Daoy (cell line): ENCODE data around the gene ADK. TPM values are rescaled to one million over a fixed set of nuclear protein-coding genes. Genes with fewer than 3 reads are reported as not detected.
"Not testable (repeated sequence)": the region's sequence is repeated elsewhere in the genome, so short reads cannot be mapped to it uniquely, and the experiment has no call there.

ENCODE experiments used
- DNase-seq: peaks from one replicate; pipeline ENCODE4 v3.0.0-alpha.2; 2015; ENCODE audit warnings: low read depth
- total RNA-seq: library from RNA; depleted of rRNA; stranded (reverse); fragments of >200 nt; shearing (Covaris generic); gene quantifications from 2 replicates; pipeline ENCODE4 v1.2.3, GENCODE V29; 2014; rRNA removed

Gene ADK
- total RNA-seq: 30.5 and 30.7 TPM in 2 replicates

GRCh38 chr10:74150990-74151878 is at the start of gene ADK:
Gene ADK (plus strand): TSS chr10:74151221. CDS start chr10:74151279, 58 bp downstream.
- peak; percentile 98 for DNase-seq

DNA sequence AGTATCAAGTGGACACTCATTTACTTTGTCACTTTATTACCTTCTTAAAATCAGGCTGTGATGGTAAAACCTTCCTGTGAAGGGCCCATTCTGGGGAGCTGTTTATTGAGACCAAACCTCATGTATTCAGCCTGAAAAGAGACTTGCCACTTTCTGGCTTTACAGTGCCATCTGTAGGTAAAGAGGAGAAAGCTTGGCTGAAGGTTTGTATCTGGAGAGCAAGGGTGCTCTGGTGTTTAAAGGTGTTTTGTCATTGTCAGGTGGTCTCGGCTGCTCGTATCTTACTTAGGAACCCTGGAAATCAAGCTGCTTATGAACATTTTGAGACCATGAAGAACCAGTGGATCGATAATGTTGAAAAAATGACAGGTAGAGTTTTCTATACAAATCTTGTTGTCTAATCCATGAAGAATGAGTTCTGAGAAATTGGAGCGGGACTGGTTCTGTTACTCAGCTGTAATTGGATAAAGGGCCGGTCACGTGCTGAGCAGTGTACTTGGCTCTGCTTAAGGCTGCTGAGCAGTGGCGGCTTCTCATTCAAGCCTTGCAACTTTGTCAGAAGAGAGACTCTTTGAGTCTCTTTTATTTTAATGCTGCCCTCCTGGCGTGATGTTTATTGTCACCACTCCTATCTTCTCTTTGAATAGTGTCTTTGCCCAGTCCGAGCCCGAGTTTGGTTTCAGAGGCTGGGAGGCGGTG is 47.3 kb upstream of the ADK start:
- no peak for DNase-seq

GRCh38 chr10:74104480-74104879 is 46.5 kb upstream of the ADK start:
- DNase-seq: no peak

DNA sequence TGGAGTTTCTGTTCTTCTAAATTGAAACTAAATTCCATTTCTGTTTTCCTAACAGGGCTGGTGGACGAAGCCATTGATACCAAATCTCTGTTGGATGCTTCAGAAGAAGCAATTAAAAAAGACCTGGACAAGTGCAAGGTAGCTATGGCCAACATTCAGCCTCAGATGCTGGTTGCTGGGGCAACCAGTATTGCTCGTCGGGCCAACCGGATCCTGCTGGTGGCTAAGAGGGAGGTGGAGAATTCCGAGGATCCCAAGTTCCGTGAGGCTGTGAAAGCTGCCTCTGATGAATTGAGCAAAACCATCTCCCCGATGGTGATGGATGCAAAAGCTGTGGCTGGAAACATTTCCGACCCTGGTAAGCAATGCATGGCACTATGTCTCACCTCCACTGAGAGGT is 46.0 kb upstream of the ADK start:
- no peak for DNase-seq

GRCh38 chr10:74107391-74107790 is 43.6 kb upstream of the ADK start:
- no peak for DNase-seq

DNA sequence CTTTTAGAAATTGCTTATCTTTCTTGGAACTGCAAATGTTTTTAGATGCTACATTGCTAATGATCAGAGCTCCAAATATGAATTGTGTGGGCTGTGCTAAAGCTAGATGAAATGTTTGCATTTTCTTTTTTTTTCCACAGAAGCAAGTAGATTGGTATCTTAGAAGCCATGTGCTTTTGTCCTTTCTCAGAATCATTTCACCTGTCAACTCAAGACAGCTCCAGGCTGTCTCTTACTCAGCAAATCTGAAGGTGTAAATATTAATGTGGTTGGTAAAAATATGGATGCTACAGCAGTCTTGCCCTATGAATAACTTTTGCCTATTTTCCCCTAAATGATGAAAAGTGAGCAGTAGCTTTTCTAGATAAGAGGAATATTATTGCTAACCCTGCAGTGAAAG is 41.6 kb upstream of the ADK start:
- DNase-seq: no peak

GRCh38 chr10:74110120-74110519 is 40.9 kb upstream of the ADK start:
- no peak for DNase-seq

DNA sequence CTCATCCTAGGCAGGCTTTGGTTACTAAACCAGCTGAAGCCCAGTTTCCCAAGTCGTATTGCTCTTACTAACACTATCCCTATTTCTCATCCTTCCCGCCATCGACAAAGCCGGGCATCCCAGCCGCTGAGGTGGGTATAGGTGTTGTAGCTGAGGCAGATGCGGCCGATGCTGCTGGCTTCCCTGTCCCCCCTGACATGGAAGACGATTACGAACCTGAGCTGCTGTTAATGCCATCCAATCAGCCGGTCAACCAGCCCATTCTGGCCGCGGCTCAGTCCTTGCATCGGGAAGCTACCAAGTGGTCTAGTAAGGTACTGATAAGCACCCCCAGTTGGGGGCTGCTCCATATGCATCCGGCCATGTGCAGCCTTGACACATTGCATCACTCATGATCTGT is 39.2 kb upstream of the ADK start:
- no peak for DNase-seq

DNA sequence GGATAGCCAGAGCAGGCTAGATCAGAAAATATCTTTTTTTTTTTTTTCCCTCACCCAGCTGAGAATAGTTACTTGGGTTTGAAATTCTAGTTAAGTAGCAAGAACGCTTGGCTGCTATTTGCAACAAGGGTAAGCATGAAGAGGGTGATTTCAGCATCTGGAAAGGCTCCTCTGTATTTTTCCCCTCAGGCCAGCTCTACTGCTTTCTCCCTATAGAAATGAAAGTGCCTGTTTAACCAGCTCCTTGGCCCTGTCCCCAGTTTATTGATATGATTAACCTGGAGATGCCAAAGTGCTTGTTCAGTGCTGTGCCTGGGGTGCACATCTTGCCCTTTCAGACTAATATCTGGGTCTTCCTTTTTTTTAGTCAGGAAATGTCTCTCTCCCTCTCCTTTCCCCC is 37.5 kb upstream of the ADK start:
- DNase-seq: no peak

DNA sequence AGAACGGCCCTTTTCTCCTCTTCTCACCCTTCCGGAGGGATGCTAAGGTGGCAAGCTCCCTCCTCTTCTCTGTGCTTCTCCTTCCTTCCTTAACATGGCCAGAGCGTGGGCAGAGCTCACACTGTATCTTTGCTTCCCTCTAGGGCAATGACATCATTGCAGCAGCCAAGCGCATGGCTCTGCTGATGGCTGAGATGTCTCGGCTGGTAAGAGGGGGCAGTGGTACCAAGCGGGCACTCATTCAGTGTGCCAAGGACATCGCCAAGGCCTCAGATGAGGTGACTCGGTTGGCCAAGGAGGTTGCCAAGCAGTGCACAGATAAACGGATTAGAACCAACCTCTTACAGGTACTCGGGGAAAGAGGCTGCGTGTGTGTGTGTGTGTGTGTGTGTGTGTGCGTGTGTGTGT is 37.0 kb upstream of the ADK start:
- no peak for DNase-seq

DNA sequence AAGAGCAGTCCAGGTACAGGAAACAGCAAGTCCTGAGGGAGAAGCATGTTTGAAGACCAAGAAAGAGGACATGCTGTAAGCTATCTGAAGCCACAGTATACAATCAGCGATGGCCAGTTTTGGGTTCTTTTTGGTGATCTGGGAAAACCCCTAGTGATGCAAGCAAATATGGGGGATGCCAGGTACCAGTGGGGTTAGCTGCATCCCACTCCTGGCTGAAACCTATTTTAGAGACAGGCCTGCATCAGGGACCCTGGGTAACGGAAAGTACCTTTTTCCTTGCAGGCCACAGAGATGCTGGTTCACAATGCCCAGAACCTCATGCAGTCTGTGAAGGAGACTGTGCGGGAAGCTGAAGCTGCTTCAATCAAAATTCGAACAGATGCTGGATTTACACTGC is 33.3 kb upstream of the ADK start:
- DNase-seq: no peak

DNA sequence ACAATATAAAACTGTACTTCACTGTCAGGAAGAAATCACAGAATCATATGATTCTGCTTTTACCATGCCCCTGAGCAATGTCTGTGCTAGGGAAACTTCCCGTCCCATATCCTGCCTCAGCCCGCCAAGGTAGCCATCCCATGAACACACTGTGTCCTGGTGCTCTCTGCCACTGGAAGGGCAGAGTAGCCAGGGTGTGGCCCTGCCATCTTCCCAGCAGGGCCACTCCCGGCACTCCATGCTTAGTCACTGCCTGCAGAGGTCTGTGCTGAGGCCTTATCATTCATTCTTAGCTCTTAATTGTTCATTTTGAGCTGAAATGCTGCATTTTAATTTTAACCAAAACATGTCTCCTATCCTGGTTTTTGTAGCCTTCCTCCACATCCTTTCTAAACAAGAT is 32.2 kb upstream of the ADK start:
- no peak for DNase-seq

GRCh38 chr10:74120911-74121310 is 30.1 kb upstream of the ADK start:
- DNase-seq: no peak

DNA sequence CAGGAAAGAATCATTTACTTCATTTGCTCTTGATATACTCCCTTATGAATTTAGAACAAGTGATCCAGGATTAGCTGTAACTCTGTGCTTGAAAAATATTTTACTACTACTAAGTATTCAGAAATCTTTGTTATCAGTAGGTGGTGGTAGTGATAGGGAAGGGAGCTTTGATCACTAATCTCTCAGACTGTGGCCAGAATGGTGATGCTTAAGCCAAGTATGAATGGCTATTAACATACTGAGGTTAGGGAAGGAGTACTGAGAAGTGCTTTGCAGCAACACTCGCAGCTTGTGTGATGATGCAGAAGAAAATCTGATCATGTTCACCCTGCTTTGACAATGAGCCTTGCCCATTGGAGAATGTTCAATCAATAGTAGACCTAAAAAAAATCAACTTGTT is 29.7 kb upstream of the ADK start:
- DNase-seq: no peak

- no peak for DNase-seq
Observed at GRCh38 chr10:74122060-74122459, 29.0 kb upstream of the ADK start.

DNA sequence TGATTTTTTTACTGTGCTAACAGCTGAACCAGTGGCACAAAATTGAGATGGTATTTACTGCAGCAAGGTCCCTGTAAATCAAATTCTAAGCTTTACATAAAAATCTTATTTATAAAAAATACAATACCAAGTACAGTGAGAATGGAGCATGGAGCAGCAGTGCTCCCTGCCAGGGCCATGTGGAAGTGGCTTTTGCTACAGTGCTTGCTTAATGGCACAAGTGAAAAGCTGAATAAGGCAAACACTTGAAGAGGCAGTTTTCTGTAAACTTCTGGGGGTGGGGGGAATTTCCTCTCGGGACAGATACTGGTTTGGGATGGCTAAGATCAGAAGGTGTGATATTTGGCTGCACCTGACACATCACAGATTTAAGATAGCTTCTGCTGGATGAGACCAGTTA is 27.9 kb upstream of the ADK start:
- DNase-seq: no peak

GRCh38 chr10:74133923-74134820 is 16.8 kb upstream of the ADK start:
- DNase-seq: no peak

- DNase-seq: no peak
Observed at GRCh38 chr10:74135452-74135851, 15.6 kb upstream of the ADK start.

- DNase-seq: no peak
Observed at GRCh38 chr10:74137992-74138391, 13.0 kb upstream of the ADK start.

DNA sequence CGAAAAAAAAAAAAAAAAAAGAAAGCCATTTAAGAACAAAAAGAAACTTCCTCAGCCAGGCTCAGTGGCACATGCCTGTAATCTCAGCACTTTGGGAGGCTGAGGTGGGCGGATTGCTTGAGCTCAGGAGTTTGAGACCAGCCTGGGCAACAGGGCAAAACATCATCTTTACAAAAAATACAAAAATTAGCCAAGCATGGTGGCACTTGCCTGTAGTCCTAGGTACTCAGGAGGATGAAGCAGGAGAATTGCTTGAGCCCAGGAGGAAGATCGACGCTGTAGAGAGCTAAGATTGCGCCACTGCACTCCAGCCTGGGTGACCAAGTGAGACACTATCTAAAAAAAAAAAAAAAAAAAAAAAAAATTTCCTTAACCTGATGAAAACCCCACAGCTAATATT is 12.4 kb upstream of the ADK start:
- not testable (repeated sequence) for DNase-seq

GRCh38 chr10:74139981-74140380 is 11.0 kb upstream of the ADK start:
- DNase-seq: no peak

DNA sequence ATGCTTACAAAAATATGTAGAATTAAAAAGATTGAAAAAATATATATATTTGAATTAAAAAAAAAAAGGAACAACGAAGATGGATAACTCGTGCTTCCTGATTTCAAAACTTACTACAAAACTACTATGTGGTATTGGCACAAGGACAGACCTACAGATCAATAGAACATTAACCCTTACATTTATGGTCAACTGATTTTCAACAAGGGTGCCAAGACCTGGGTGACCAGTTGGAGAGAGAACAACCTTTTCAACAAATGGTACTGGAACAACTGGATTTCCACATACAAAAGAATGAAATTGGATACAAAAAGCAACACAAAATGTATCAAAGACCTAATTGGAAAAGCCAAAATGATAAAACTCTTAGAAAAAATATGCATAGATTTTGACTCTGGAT is 10.5 kb upstream of the ADK start:
- no peak for DNase-seq
